ENCODE results near the gene CACNA2D1.

Gene CACNA2D1

DNA sequence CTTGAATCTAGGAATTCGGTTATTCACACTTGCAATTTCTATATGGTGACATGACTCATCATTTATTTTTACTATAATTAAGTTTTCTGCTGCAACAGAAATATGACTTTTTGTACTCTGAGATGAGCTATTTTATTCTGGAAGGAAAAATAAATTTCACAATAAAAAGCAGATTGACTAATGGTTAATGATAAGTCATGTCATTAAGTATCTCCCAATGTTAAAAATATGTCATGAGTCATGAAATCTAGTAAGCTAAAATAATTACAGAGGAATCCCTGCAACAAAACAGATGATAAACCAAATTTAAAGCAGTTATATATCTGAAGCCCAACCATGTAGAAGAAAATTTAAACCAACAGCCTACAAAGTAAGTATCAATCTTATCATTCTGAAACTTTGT, 149.2 kb downstream of the CACNA2D1 start:
- no peak for DNase-seq (ENCODE audit: low spot score)

DNA sequence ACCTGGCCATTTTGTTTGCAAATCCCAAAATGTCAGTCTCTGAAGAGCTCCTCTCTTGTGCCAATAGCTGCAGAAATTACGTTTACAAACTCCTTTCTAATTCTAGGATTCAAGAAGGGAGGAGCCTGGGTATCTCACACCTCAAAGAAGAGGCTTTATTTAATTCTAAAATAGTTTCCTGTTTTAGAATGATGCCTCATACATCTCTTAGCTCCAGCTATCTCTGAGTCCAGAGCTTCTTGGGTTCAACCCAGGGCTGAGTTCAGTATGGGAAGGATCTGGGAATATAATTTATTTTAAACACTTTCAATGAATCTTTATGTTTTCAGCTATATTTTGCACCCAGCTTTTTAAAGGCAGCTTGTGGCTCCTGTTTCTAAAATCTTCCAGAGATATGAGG, 150.1 kb downstream of the CACNA2D1 start:
- TF ChIP-seq, protein P1, sequence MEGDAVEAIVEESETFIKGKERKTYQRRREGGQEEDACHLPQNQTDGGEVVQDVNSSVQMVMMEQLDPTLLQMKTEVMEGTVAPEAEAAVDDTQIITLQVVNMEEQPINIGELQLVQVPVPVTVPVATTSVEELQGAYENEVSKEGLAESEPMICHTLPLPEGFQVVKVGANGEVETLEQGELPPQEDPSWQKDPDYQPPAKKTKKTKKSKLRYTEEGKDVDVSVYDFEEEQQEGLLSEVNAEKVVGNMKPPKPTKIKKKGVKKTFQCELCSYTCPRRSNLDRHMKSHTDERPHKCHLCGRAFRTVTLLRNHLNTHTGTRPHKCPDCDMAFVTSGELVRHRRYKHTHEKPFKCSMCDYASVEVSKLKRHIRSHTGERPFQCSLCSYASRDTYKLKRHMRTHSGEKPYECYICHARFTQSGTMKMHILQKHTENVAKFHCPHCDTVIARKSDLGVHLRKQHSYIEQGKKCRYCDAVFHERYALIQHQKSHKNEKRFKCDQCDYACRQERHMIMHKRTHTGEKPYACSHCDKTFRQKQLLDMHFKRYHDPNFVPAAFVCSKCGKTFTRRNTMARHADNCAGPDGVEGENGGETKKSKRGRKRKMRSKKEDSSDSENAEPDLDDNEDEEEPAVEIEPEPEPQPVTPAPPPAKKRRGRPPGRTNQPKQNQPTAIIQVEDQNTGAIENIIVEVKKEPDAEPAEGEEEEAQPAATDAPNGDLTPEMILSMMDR (IDR thresholded peaks at IDR 0.05) = no peak
- no peak for DNase-seq (ENCODE audit: low spot score)
- Histone ChIP-seq H3K27ac (no peak overlapping the region), H3K4me3 (no peak overlapping the region)

More for the DNA sequence above, 149.2 kb downstream of the CACNA2D1 start:
- Histone ChIP-seq H3K4me3 (no peak overlapping the region), H3K27ac (no peak overlapping the region)
- TF ChIP-seq, protein P1 (IDR thresholded peaks at IDR 0.05) = no peak

DNA sequence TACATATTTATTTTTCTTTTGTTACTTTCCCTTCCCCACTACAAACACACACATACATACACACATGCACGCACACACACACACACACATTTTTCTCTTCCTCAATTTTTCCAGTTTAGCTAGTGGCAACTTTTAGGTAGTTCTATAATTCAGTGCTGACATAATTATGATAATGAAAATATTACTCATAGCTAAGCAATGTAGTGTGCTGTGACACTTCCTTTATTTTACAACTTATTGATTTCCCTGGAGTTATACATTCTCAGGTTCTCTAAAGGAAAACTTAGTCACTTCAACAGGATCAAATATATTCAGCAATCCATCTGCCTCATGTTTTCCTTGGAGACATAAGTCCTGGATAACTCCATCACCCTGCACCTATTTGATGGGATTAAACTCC, 151.6 kb downstream of the CACNA2D1 start:
- no peak overlapping the region for H3K4me3 ChIP-seq
- no peak for DNase-seq (ENCODE audit: low spot score)
- H3K27ac ChIP-seq = no peak overlapping the region
- TF ChIP-seq, protein P1 (IDR thresholded peaks at IDR 0.05) = no peak

DNA sequence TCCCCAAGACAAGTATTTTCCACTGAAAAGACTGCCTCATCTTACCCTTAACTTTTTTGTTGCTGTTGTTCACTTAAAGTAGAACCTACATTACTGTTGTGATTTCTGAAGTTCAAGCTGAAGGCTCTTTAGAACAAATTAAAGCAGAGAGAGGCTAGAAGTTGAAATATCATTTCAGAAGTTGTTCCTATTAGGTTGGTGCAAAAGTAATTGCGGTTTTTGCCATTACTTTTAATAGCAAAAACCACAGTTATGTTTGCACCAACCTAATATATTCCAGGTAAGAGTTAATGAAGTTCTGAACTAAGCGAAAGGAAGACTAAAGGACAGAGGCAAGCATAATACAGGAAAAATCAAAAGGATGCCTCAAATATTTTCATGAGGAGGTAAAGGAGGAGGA, 153.7 kb downstream of the CACNA2D1 start:
- Histone ChIP-seq H3K27ac (no peak overlapping the region), H3K4me3 (no peak overlapping the region)
- TF ChIP-seq, protein P1 (IDR thresholded peaks at IDR 0.05) = no peak
- DNase-seq (ENCODE audit: low spot score) = no peak

DNA sequence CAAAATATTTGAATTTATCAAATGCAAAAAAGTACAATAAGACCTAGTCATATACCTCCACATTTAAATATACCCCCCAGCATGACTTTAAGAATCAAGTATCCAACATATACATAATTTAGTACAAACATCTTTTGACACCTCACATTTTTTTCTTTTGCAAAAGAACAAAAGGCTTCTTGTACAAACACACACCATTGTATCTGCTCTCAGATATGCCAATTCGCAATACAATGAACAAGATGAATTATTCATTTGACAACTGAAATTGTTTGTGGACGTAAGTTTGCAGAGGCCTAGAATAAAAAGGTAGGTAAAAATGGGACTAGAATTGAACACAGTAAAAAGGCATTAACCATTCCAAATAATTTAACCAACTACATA, 154.4 kb downstream of the CACNA2D1 start:
- TF ChIP-seq, protein P1 (IDR thresholded peaks at IDR 0.05) = no peak
- Histone ChIP-seq H3K27ac (no peak overlapping the region), H3K4me3 (no peak overlapping the region)
- no peak for DNase-seq (ENCODE audit: low spot score)

DNA sequence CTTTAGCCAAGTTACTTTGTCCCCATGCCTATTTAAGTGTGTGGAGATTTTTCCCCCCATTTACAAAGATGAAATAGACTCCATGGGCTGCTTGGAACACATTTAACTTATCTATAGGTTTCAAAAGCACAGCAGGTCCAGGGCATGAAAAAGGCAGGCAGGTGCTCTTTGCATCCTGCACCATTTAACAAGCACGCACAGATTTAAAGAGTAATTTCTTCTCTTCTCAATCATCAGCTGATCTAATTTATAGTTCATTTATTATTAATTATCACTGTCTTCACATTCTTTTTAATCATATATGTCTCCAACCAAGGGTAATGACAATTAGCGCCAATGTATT, 156.8 kb downstream of the CACNA2D1 start:
- no peak for DNase-seq (ENCODE audit: low spot score)
- no peak overlapping the region for H3K4me3 ChIP-seq
- TF ChIP-seq, protein P1 (IDR thresholded peaks at IDR 0.05) = no peak
- H3K27ac ChIP-seq = no peak overlapping the region

DNA sequence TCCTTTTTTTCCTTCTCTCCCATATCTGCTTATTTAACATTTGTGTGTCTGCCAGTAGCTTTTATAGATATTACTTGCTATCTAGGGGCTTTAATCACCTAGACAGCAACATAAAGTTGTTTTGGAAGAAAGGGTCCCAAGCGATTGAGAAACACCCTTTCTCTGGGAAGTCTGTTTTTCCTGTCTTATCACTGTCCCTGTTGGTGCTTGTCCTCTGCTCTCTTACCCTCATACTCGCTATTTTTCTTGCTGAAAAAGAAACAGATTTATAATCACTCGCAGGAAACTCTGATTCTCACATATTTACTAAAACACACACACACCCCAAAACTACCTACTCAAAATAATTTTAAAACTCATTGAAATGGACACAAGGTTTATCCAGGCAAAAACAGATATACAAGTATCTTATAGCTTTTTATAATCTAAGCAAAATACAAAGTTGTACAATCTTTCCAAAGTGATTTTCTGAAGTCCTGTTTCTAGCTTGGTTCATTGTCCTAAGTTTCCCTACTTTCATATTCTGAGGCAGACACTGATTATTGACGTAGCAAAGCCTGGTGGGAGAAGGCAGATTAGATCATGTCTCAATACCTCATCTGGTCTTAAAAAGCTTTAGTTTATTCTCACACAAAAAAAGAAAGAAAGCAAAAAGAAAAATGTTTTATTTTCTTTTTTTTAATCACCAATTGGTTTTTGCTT, 157.3 kb downstream of the CACNA2D1 start:
- TF ChIP-seq, protein P1 (IDR thresholded peaks at IDR 0.05) = no peak
- no peak overlapping the region for H3K4me3 ChIP-seq
- DNase-seq (ENCODE audit: low spot score) = no peak

More for the DNA sequence above, 157.3 kb downstream of the CACNA2D1 start:
- H3K27ac ChIP-seq = no peak overlapping the region

Data from coronary artery (tissue), 2 donors.